ENCODE measurements around the gene CCDC40. TPM values are rescaled to one million over a fixed set of nuclear protein-coding genes. Genes with fewer than 3 reads are reported as not detected.
A peak's percentile ranks its signal among the peaks of the same experiment; 100 is the strongest.

CCDC40 gene
- total and polyA plus RNA-seq, 2 of the 13 experiments (the other 11 are each of a cell fraction or from before 2014, with no cell fraction given): 4.1 to 5.5 TPM

- TF ChIP-seq ZNF138 (CRISPR knock-in tag; IDR thresholded peaks at IDR 0.05; ENCODE audit: low read depth): no peak
- no peak for TF ChIP-seq HNF4A (CRISPR knock-in tag; IDR thresholded peaks at IDR 0.05)
- TF ChIP-seq CREB3 (CRISPR knock-in tag; IDR thresholded peaks at IDR 0.05): no peak
- no peak for TF ChIP-seq ZNF383 (CRISPR knock-in tag; IDR thresholded peaks at IDR 0.05; ENCODE audit: borderline replicate concordance)
- TF ChIP-seq ZNF567 (CRISPR knock-in tag; IDR thresholded peaks at IDR 0.05; ENCODE audit: borderline replicate concordance): no peak
- TF ChIP-seq FOSL1 (CRISPR knock-in tag; IDR thresholded peaks at IDR 0.05; ENCODE audit: borderline replicate concordance): 0 out of 2 replicates have a peak, but pooled peaks have one; percentile 15
- TF ChIP-seq RFX3 (CRISPR knock-in tag; IDR thresholded peaks at IDR 0.05): no peak
- no peak for TF ChIP-seq ZNF44 (CRISPR knock-in tag; IDR thresholded peaks at IDR 0.05)
- no peak for TF ChIP-seq ZNF451 (CRISPR knock-in tag; IDR thresholded peaks at IDR 0.05)
- no peak for TF ChIP-seq POLR2AphosphoS2 (IDR thresholded peaks at IDR 0.05; ENCODE audit: low read depth, low read length)
- TF ChIP-seq NFKB2 (CRISPR knock-in tag; IDR thresholded peaks at IDR 0.05; ENCODE audit: borderline replicate concordance): peak; percentile 50; the same call in 1 of the 2 replicates
- TF ChIP-seq CHCHD3 (CRISPR knock-in tag; IDR thresholded peaks at IDR 0.05): no peak
- TF ChIP-seq SATB2 (CRISPR knock-in tag; IDR thresholded peaks at IDR 0.05): peak; percentile 49
- TF ChIP-seq HCFC1 (IDR thresholded peaks at IDR 0.05; ENCODE audit: low read depth, low read length): no peak
- no peak for TF ChIP-seq GPN1 (CRISPR knock-in tag; IDR thresholded peaks at IDR 0.05; ENCODE audit: borderline replicate concordance)
- no peak for TF ChIP-seq ZIK1 (CRISPR knock-in tag; IDR thresholded peaks at IDR 0.05; ENCODE audit: borderline replicate concordance, low read depth)
- no peak for TF ChIP-seq ATF7-NPFF (CRISPR knock-in tag; IDR thresholded peaks at IDR 0.05; ENCODE audit: low read depth)
- no peak for TF ChIP-seq NFE2L1 (CRISPR knock-in tag; IDR thresholded peaks at IDR 0.05; ENCODE audit: borderline replicate concordance)
- no peak for TF ChIP-seq ZSCAN29 (CRISPR knock-in tag; conservative IDR thresholded peaks at IDR 0.05)
- TF ChIP-seq PBX2 (CRISPR knock-in tag; IDR thresholded peaks at IDR 0.05): no peak
- no peak for TF ChIP-seq PRDM4 (CRISPR knock-in tag; IDR thresholded peaks at IDR 0.05; ENCODE audit: borderline replicate concordance)
- TF ChIP-seq REST (IDR thresholded peaks at IDR 0.05; ENCODE audit: borderline replicate concordance in 1 of 2, low read depth in 1 of 2, low read length in 2 of 2): no peak
Measured at GRCh38 chr17:80034791-80035686, 1.4 kb upstream of the CCDC40 start (continued).
